ENCODE data around the gene CAPZA3.
"Not testable (repeated sequence)": the region's sequence is repeated elsewhere in the genome, so short reads cannot be mapped to it uniquely, and the experiment has no call there.

Gene CAPZA3

GRCh38 chr12:18754124-18754707 is 16.3 kb downstream of the CAPZA3 start:
- no peak for DNase-seq

GRCh38 chr12:18755341-18755740 is 17.4 kb downstream of the CAPZA3 start:
- DNase-seq = no peak

- not testable (repeated sequence) for DNase-seq
These were observed 28.6 kb downstream of the CAPZA3 start for GRCh38 chr12:18766479-18766878.

- no peak for DNase-seq
These were observed 44.9 kb downstream of the CAPZA3 start for GRCh38 chr12:18782827-18783226.

GRCh38 chr12:18785465-18785864 is 47.5 kb downstream of the CAPZA3 start:
- not testable (repeated sequence) for DNase-seq
